Left lobe of liver (tissue), 2 donors: ENCODE measurements around the gene GLOD4. TPM values are rescaled to one million over a fixed set of nuclear protein-coding genes. Genes with fewer than 3 reads are reported as not detected.
"Not testable (repeated sequence)": the region's sequence is repeated elsewhere in the genome, so short reads cannot be mapped to it uniquely, and the experiment has no call there.

Experiments
- ATAC-seq: fragments of 200-7000 bp; cut with Tn5 transposase; one replicate; pipeline ENCODE4 v1.9.1; 2020; ENCODE audit warnings: mild to moderate bottlenecking, moderate library complexity
- DNase-seq: peaks from one replicate; pipeline ENCODE4 v3.0.0-alpha.2; 2020; ENCODE audit warnings: low spot score
- total RNA-seq: library from RNA; stranded (reverse); gene quantifications from one replicate; pipeline ENCODE4 v1.2.1, GENCODE V29; 2021
- donor health status: DM: no; HTN: no; CAD: no; lungs with moderate emphysema.
- donor health status: DM: no; HTN: yes; CAD: no.

GLOD4 gene, protein sequence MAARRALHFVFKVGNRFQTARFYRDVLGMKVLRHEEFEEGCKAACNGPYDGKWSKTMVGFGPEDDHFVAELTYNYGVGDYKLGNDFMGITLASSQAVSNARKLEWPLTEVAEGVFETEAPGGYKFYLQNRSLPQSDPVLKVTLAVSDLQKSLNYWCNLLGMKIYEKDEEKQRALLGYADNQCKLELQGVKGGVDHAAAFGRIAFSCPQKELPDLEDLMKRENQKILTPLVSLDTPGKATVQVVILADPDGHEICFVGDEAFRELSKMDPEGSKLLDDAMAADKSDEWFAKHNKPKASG
- total RNA-seq: 35.4 TPM

DNA sequence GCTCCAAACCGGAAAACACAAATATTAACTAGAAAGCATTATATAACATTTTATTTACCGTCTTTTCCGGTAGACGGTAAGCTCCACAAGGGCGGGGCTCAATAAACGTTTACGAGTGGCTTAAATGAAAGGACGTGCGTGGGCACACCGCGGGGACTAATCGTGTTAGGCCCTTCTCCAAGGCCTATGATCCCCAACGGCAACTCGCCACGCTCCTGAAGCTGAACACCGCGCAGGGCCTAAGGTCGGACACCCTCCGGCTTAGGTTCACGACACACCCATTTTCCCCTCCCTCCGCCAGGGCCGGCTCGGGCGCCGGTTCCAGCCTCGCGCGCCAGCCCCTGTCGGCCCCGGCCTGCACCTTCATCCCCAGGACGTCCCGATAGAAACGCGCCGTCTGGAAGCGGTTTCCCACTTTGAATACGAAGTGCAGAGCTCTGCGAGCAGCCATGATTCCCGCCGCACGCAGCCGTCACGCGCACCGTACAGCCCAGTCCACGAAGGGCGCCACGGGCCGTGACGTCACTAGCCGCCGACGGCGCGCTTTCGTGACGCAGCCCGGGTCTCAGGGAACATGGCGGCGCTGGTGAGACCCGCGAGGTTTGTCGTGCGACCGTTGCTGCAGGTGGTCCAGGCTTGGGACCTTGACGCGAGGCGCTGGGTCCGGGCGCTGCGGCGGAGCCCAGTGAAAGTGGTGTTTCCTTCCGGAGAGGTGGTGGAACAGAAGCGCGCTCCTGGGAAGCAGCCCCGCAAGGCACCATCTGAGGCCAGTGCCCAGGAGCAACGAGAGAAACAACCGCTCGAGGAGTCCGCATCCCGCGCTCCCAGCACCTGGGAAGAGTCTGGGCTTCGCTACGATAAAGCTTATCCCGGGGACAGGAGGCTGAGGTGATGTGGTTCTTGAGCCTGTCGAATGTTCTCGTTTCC lies at the start of gene GLOD4, which contains the start of gene MRM3:
Gene GLOD4 (minus strand): TSS at position 476 of the 927 bp plus-strand sequence. CDS start 25 bp downstream, at position 451.
Gene MRM3 (plus strand): TSS at position 549 of the 927 bp plus-strand sequence. CDS start 26 bp downstream, at position 575.
- peak; percentile 94 for DNase-seq
- peak; percentile 93 for ATAC-seq

DNA sequence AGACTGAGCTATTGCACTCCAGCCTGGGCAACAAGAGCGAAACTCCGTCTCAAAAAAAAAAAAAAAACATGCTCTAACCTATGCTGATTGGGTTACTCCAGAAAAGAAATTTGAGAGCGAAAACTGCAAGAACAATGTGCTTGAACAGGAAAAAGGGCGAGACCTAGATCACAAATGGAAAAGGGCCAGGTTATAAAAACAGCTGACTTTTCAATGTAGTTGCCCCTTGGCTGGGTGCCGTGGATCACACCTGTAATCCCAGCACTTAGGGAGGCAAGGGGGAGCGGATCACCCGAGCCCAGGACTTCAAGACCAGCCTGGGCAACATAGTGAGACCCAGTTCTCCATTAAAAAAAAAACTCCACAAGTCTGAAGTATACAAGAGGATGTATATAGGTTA lies 48.9 kb upstream of the GLOD4 start:
- no peak for DNase-seq
- no peak for ATAC-seq

DNA sequence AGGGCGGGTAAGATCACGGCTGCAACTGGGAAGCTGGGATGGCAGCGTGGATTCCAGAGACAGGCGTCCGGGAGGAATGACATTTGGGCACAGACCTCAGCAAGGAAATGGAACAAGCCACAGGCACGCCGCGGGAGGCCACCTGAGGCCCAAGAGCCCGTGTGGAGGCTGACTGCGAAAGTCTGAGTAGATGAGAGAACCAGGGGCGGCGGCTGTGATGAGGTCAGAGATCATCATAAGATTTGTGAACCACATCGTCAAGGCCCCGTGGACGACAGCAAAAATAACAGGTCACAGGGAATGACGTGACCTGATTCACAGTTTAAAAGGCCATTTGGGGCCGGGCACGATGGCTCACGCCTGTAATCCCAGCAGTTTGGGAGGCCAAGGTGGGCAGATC lies 48.3 kb upstream of the GLOD4 start:
- ATAC-seq: no peak
- no peak for DNase-seq

DNA sequence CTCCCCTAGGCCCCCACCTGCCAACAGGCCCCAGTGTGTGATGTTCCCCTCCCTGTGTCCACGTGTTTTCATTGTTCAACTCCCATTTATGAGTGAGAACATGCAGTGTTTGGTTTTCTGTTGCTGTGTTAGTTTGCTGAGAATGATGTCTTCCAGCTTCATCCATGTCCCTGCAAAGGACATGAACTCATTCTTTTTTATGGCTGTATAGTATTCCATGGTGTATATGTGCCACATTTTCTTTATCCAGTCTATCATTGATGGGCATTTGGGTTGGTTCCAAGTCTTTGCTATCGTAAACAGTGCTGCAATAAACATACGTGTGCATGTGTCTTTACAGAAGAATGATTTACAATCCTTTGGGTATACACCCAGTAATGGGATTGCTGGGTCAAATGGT lies 47.5 kb upstream of the GLOD4 start:
- DNase-seq, ATAC-seq: not testable (repeated sequence)

DNA sequence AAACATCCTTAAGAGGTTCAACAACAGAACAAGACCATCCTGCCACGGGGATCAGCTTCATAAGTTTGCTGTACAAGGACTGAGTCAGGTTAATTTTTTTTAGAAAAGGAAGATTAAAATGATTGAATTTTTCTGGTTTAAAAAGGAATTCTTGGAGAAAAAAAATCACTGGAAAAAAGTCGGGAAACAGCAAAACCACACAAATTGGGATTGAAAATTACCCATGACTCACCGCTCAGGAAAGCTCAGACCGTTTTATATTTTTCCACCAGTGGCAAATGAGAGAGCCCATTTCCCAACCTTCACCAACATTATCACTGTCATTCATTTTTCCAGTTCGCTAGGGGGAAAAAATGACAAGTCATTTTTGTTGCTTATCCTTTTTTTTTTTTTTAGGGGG lies 46.7 kb upstream of the GLOD4 start:
- DNase-seq (no peak), ATAC-seq (no peak)

DNA sequence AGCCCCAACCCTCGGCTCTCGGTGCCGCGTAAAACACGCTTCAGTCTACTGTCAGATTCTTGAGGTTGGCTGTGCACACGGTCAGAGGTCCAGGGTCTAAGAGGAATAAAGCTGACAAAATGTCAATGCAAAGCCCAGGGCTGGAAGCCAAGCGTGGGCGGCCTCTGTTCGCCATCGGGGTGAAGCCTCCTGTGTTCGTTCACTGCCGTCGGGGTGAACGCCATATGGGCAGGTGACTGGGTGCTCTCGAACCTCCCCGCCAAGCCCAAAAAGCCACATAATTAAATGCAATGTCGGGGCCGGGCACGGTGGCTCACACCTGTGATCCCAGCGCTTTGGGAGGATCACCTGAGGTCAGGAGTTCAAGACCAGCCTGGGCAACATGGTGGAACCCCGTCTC lies 44.7 kb upstream of the GLOD4 start:
- ATAC-seq (no peak), DNase-seq (no peak)

DNA sequence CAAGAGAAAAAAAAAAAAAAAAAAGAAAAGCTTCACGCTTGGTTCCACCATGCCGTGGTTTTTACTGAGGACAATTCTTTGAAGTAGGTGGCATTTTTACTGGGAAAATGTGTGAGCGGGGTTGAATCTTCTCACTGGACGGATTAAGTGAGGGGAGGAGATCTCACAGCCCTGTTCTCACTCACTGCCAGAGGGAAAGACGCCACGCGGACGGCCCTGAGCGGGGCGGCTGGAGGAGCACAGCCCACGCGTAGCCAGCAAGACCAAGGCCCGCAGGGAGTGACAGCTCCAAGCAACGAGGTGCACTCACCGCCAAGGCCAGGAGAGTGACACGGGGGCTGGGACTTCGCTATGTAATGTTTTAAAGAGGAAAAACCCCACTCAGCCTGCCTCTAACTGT lies 43.1 kb upstream of the GLOD4 start:
- no peak for DNase-seq
- no peak for ATAC-seq

DNA sequence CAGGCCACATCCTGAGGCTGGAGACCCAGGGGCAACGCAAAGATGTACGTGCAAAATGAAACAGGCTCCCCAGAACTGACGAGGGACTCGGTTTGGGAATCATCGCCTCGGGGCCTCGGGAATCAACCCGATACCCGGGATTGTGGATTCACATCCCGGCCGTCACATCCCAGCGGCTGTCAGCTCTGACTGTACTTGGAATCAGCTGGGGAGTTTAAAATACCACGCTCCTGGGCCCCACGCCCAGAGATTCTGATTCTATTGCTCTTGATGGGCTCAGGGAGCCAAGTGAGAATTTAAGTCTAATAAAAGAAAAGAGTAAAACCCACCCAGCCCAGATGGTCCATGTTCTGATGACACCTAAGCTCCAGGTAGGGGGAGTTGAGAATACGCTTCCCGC lies 42.3 kb upstream of the GLOD4 start:
- no peak for DNase-seq
- no peak for ATAC-seq

DNA sequence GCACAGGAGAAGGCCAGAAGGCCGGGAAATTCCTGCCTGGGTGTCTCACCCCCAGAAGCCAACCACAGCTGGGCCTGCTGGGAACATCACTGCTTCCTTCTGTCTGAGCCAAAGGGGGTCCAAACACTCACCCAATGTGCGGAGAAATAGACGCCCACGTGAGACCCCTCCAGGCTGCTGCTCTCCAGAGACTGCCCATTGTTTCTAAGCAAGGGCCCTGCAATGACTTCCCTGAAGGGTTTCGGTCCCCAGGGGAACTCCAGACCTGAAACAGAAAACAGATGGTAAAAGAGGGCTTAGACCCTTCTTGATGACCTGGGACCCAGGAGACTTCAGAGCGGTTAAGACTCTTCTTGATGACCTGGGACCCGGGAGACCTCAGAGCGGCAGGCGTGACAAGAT lies 41.4 kb upstream of the GLOD4 start:
- DNase-seq (no peak), ATAC-seq (no peak)

DNA sequence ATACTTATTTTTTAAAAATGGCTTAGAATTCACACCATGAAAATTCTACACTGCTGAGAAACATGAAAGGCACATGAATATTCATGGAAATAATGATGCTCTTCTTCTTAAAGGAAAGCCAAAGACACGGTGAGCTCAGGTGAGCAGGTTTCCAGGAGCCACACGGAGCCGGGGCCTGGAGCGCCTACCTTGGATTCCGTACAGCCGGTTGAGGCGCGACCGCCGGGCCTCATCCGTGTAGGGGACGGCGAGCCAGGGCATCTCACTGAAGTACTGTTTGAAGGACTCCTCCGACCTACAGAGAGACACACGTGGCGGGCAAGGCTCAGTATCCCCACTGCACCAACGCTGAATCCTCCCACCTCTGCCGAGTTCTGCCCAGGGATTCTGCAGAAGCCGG lies 37.2 kb upstream of the GLOD4 start:
- no peak for ATAC-seq
- no peak for DNase-seq

DNA sequence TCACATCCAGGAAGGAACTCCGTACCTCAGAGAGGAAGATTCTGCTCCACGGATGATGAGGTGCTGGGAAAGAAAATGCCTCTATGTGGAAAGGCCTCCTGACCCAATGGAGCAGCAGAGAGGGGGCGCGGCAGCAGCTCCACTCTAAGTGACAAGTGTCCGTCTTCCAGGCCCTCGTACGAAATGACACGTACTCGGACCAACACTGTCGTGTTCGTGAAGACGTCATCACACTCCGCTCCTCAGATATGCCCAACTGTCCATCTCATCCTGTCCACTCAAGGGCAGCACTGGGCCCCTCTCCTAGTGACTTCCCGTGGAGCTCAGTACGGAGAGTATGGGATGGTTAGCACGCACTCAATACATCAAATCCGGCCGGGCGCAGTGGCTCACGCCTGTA lies 32.3 kb upstream of the GLOD4 start:
- DNase-seq: no peak
- no peak for ATAC-seq

DNA sequence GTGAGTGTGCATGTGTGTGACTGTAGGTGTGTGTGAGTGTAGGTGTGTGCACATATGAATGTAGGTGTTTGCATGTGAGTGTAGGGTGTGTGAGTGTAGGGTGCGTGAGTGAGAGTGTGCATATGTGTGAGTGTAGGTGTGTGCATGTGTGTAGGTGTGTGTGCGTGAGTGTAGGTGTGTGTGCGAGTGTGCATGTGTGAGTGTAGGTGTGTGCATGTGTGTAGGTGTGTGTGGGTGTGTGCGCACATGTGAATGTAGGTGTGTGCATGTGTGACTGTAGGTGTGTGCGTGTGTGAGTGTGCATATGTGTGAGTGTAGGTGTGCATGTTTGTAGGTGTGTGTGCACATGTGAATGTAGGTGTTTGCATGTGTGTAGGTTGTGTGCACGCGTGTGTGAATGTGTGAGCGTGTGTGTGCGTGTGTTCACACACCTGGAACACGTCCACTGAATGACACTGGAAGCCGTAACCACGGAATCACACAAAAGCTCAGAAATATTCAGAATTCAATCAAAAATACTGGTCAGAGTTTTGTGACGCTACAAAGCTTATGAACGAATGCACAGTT lies 30.6 kb upstream of the GLOD4 start:
- ATAC-seq (no peak), DNase-seq (no peak)

DNA sequence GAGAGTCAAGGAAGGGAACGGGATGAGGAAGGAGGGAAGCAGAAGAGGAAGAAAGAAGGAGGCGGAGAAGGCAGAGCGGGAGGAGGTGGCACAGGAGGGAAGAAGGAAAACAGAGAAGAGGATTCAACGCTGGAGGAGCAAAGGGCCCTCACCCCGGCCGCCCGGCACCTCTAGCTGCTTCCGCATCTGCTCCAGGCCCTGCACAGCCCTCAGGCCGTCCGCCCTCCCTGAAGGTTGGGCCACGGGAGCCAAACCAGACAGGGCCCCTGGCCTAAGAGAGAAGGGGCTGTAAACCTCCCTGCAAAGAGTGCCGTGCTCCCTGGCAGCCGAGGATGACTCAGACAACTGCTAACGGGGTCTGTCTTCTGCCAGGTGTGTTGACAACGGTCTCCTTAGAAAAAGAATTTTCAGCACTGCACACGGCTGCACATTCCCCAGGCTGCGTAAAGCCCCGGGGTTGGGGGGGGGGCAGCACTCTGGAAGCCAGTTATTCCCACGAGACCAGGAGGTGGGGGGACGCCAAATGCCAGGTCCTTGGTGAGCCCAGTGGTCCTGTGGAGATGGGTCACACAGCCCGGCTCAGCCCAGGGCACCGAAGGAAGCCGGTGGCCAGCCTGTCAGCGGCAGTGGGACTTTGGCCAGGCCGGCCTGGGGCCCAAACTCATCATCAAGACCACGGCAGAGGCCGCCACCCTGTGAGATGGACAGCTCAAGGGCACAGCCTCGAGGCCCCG lies 29.1 kb upstream of the GLOD4 start:
- DNase-seq (no peak), ATAC-seq (no peak)

DNA sequence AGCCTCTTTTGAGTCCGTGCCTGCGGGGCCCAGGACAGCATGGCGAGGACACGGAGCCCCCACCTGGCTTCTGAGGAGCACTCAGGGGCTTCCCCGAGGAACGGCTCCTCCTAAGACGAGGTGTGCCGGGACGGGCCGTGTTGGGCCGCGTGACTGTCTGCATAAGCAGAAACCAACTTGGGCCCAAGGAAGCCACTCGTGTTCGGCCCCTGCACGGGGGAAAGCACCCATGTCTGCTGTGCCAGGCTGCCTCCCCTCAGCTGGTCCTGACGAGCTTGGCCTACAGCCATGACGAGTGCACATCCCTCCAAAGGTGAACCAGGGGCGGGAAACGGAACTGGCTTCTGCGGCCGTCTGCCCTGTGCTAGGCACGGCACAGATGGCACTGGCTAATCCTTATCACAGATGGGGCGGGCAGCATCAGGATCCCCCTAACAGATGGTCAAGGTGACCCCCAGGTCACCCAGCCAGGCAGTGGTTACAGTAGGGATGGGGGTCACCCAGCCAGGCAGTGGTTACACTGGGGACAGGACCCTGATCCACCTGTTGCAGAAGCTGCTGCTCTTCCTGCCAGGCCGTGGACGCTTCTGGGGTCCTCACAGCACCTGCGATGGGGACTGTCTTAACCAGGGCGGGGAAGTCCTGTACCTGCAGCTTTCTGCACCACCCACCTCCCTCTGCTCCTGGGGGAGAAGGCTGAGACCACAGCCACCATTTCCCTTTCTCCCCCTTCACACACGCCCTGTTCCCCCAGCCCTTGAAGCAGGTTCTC lies 25.6 kb upstream of the GLOD4 start:
- DNase-seq (no peak), ATAC-seq (no peak)

DNA sequence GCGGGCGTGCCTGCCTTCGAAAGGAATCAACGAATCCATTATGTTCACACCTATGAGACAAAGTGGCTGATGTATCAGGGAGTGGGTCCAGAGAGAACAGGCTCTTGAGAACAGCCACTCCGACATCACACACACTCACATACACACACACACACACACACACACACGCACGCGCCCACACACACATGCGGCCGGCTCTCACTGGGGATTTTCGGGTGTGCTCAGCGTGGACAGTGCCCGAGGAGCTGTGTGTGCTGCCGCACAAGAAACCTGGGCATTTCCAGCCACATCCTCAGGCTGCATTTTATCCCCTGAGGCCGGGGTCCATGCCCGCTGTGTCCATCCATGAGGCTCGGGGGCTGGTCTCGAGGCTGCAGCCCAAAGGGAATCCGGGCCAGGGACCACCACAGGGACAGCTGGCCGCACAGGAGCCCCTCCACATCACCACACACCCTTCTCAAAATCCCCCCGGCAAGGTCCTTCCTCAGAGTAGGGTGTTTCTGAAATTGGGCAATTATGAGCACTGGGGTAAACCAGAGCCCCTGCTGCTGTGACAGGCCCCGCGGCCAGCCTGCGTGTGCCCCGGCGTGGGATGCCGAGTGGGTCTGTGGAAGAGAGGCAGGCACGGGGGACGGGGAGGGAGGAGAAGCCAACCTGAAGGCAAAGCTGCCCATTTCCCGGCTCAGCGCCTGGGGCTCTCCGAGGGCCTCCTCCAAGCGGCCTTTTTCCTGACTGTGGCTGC lies 24.9 kb upstream of the GLOD4 start:
- DNase-seq: no peak
- ATAC-seq: no peak

DNA sequence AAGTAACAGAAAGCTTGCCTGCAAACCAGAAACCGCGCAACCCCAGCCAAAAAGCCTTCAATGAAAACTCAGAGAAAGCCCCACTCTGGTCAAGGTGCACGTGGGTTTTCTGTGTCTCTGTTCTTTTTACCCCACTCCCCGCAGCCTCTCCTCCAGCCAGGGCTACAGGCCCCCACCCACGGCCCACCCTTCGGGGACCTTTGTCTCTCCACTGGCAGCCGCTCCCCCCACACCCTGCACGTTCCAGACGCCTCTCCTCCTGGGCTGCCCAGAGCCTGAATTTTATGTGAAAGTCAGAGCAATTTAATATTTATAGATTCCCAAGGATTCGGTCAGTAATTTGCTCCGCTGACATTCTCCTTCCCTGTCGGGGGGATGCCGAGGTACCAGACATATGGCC lies 24.3 kb upstream of the GLOD4 start:
- DNase-seq (no peak), ATAC-seq (no peak)

DNA sequence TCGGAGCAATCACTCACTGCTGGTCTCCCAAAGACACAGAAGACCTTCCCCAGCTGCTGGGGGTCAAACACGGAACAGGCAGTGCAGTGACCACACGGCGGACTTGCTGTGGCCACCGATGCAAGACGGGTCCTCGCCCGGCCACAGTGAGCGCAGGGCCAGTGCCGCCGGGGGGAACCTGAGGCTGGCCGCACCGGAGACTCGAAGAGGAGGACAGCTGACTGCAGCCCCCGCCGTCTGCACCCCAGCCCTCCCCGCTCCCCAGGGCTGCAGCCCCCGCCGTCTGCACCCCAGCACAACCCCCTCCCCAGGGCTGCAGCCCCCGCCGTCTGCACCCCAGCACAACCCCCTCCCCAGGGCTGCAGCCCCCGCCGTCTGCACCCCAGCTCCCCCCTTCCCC lies 23.8 kb upstream of the GLOD4 start:
- ATAC-seq, DNase-seq: not testable (repeated sequence)

DNA sequence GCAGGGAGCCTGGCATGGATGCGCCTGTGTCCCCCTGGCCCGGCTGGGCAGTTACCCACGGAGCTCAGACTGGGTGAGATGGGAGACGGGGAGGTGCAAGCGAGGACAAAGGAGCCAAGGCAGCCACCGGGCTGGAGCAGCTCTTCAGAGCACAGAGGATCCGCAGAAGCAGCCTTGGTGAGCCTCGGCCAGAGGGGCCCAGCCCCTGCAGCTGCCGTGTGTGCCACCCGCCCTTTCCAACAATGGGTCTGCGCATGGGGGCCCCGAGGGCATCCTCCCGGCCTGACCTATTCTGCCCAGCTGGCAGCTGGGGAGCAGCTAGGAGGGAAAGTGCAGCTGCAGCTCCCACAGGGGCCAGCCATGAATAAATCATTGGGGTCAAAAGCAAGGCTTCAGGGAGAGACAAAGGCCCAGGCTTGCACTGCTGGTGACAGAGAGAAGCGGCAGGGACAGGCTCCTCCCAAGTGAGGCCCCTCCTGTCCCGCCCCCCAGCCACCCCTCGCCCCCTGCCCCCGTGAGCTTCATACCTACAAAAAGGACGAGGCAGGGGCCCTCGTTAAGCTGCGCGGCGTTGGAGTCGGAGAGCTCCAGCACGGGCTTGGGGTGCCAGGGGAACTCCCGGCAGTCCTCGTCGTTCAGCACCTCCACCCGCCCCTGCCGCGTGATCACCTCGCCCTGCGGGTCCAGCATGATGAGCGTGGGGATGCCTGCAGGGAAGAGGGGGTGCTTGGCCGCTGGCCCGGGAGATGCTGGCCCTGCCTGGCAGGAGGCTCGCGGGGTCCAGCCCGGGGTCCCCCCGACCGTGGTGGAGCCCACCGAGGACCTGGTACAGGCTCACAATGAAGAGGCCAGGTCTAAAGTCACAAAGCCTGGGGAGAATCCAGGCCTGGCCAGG lies 22.7 kb upstream of the GLOD4 start:
- no peak for ATAC-seq
- no peak for DNase-seq
